ENCODE data around the gene PNP. TPM values are rescaled to one million over a fixed set of nuclear protein-coding genes. Genes with fewer than 3 reads are reported as not detected.

PNP gene
- total RNA-seq, 1 donor from 2014 or later: 6.4 TPM

DNA sequence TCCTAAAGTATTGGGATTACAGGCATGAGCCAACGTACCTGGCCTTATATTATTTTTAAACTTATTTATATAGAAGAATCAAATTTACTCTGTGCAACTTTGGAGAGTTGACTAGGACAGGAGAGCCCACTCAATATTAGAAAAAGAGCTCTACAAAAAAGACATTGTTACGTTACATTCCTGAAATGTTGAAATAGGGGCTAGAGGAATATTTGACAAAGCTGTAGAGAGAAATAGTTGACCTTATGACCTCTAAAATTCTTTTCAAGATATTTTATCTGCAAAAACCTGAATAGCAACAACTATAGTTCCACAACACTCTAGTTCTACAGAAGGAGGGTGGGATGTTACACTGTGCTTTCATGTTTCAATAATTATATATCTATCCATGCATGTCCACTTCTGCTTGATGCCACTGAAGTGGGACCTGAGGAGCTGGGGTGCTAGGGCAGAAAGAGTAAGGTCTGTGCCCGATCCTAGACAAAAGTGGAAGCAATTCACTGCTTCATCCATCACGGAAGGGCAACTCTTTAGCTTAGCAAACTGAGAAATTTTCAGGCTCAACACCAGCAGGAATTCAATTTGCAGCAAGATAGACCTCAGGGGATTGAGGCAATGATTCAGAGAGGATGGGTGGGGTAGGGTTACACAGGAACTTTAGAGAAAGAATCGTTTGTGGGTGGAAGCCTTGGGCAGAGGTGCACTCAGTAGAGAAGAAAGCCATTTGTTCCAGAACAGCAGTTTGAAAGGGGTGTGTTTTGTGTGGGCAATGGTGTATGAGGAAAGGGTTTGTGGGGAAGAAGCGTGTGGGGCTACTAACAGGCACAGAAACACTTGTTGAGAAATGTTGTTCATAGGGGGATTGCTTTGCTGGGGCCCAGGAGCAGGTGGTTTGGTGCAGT lies 20.1 kb downstream of the PNP start:
- intact Hi-C loops (cut with micrococcal nuclease): no loop called here
- TF ChIP-seq CTCF (IDR thresholded peaks at IDR 0.05; ENCODE audit: borderline replicate concordance): no peak
- H3K4me1 ChIP-seq: peaks cover 22% of the 10 kb centered on the region
- no peaks in the 10 kb centered on the region for H3K9me3 ChIP-seq (replicated peaks)
- H3K27me3 ChIP-seq (ENCODE audit: low read depth): no peaks in the 10 kb centered on the region
- no peak overlapping the region for H3K4me3 ChIP-seq
- H3K27ac ChIP-seq (replicated peaks): peak overlapping the region; percentile 81
- H3K36me3 ChIP-seq: no peaks in the 10 kb centered on the region
- no peak for DNase-seq

DNA sequence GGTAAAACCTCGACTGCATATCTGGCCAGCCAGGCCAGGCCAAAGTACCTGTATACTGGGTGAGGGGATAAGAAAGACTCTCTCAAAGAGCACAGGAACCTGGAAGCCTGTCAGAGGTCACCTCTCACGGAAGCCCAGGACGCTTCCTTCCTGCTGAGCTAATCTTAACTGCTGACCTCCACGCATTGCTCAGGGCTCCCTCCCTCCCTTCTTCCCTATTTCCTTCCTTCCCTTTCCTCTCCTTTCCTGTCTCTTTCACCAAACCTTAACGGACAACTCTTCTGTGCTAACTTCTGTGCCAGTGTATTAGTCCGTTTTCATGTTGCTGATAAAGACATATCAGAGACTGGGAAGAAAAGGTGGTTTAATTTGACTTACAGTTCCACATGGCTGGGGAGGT lies 21.4 kb downstream of the PNP start:
- Histone ChIP-seq H3K4me1 (peaks cover 22% of the 10 kb centered on the region), H3K4me3 (no peak overlapping the region), H3K27me3 (ENCODE audit: low read depth) (no peaks in the 10 kb centered on the region), H3K36me3 (no peaks in the 10 kb centered on the region), H3K9me3 (replicated peaks) (no peaks in the 10 kb centered on the region), H3K27ac (replicated peaks) (peak overlapping the region; percentile 81)
- intact Hi-C loops (cut with micrococcal nuclease): no loop called here
- DNase-seq: no peak
- no peak for TF ChIP-seq CTCF (IDR thresholded peaks at IDR 0.05; ENCODE audit: borderline replicate concordance)

DNA sequence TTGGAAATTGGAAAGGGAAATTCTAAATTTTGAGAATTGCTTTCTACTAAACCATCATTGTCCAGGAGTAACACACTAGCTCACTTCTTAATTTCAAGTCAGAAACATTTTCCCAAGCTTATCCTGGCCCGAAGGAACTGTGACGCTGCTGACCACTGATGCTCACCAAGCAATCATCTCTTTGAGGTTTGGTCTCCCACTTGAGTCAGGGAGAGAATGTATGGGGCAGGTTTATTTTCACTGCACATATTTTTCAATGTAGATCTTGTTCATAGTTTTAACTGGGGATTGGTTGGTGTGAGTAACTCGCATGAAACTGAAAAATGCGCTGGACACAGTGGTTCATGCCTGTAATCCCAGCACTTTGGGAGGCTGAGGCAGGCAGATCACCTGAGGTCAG lies 23.3 kb downstream of the PNP start:
- H3K27me3 ChIP-seq (ENCODE audit: low read depth): no peaks in the 10 kb centered on the region
- no peak overlapping the region for H3K4me3 ChIP-seq
- intact Hi-C loops (cut with micrococcal nuclease): no loop called here
- no peak for DNase-seq
- peaks cover 22% of the 10 kb centered on the region for H3K4me1 ChIP-seq
- H3K9me3 ChIP-seq (replicated peaks): no peaks in the 10 kb centered on the region
- no peaks in the 10 kb centered on the region for H3K36me3 ChIP-seq
- no peak for TF ChIP-seq CTCF (IDR thresholded peaks at IDR 0.05; ENCODE audit: borderline replicate concordance)
- no peak overlapping the region for H3K27ac ChIP-seq (replicated peaks)

DNA sequence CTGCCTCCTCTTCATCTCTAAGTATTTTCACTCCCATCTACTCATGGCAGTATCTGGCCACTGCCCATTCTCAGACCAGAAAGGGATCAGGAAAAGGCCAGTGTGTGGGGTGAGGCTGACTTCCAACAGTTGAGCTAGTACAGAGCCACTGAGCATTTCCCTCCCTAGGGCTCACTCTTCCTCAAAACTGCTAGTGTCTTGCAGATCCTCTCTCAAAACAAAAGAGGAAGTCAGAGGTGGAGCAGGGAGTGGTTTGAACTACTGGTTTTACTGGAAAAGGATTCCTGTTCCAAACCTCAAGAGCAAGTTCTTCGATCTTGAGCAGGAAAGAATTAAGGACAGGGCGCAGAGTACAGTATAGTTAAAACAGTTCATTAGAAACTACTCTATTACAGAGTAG lies 24.4 kb downstream of the PNP start:
- H3K27ac ChIP-seq (replicated peaks): peak overlapping the region; percentile 62
- peaks cover 28% of the 10 kb centered on the region for H3K4me1 ChIP-seq
- no peak for TF ChIP-seq CTCF (IDR thresholded peaks at IDR 0.05; ENCODE audit: borderline replicate concordance)
- no peaks in the 10 kb centered on the region for H3K9me3 ChIP-seq (replicated peaks)
- no peak for DNase-seq
- no peaks in the 10 kb centered on the region for H3K36me3 ChIP-seq
- intact Hi-C loops (cut with micrococcal nuclease): no loop called here
- no peaks in the 10 kb centered on the region for H3K27me3 ChIP-seq (ENCODE audit: low read depth)
- H3K4me3 ChIP-seq: no peak overlapping the region

GRCh38 chr14:20494935-20495766 lies 25.9 kb downstream of the PNP start:
- Histone ChIP-seq H3K4me3 (no peak overlapping the region), H3K9me3 (replicated peaks) (no peaks in the 10 kb centered on the region), H3K27me3 (ENCODE audit: low read depth) (no peaks in the 10 kb centered on the region), H3K4me1 (peaks cover 23% of the 10 kb centered on the region), H3K27ac (replicated peaks) (peak overlapping the region; percentile 62), H3K36me3 (no peaks in the 10 kb centered on the region)
- TF ChIP-seq CTCF (IDR thresholded peaks at IDR 0.05; ENCODE audit: borderline replicate concordance): no peak
- no peak for DNase-seq
- intact Hi-C loops (cut with micrococcal nuclease): no loop called here

Measured in left ventricle myocardium inferior (tissue), 1 donor.